HCT116 (cell line): ENCODE data around the gene NAP1L1. TPM values are rescaled to one million over a fixed set of nuclear protein-coding genes. Genes with fewer than 3 reads are reported as not detected.

Experiments used
- ATAC-seq: fragments of 200-7000 bp; cut with Tn5 transposase; 2 replicates; pipeline ENCODE4 v1.9.1; 2020; ENCODE audit warnings: mild to moderate bottlenecking, moderate library complexity
- BruUV-seq: library from RNA; stranded (reverse); fragments of 400-500 nt; replicated peaks from 2 replicates; lab custom pipeline; 2021; lab: Mats Ljungman, UMichigan
- CTCF ChIA-PET: fragments of 300-600 bp; sonication (Branson Sonifier 250); formaldehyde crosslinking; loops from one replicate; lab custom pipeline; 2021; ENCODE audit warnings: antibody characterized with exemption; lab: Charles Lee
- POLR2A ChIA-PET: fragments of 300-600, 350-600 bp; sonication (Branson Sonifier 250); formaldehyde crosslinking; loops from one replicate; lab custom pipeline; 2021; ENCODE audit warnings: antibody characterized with exemption; lab: Charles Lee
- RAD21 ChIA-PET, 2 experiments: fragments of 300-600 bp; sonication (Branson Sonifier 250); formaldehyde crosslinking; loops; one replicate each; lab custom pipeline; 2023; ENCODE audit warnings: low total read pairs in 2 of 2; ENCODE audit not compliant: uncharacterized antibody in 2 of 2, unreplicated experiment in 2 of 2, low non-redundant PET in 1 of 2; lab: Charles Lee
- DNase-seq: peaks from one replicate; pipeline ENCODE4 v3.0.0-alpha.2; 2010; ENCODE audit warnings: low read depth, low spot score
- H2AFZ ChIP-seq: fragments of 200-600 bp; shearing (Covaris generic), sonication (generic); 2 replicates; pipeline ENCODE4 v1.6.1; 2017; ENCODE audit warnings: low read depth, mixed run types, mixed read lengths, antibody characterized with exemption, low read length; ENCODE audit not compliant: poor library complexity, severe bottlenecking
- H3K27ac ChIP-seq: 2 replicates; pipeline ENCODE4 v1.5.1; 2012; ENCODE audit warnings: low read depth, low read length
- H3K27me3 ChIP-seq: fragments of 200-600 bp; sonication (generic); 2 replicates; pipeline ENCODE4 v1.6.1; 2016; ENCODE audit warnings: mixed run types, low read length, mixed read lengths; ENCODE audit not compliant: insufficient read depth
- H3K36me3 ChIP-seq, 2 experiments: fragments of 200-500 bp in 1 of 2; fragments of 200-600 bp in 1 of 2; sonication (Bioruptor generic) in 1 of 2; sonication (generic) in 1 of 2; 2 replicates each; pipeline versions ENCODE4 v1.5.1 to v1.6.1; 2014 to 2016; ENCODE audit warnings: low read length in 2 of 2, inconsistent platforms in 1 of 2, mixed read lengths in 1 of 2, mixed run types in 1 of 2; ENCODE audit not compliant: insufficient read depth in 2 of 2, control insufficient read depth in 1 of 2
- H3K4me1 ChIP-seq, 2 experiments: fragments of 200-600 bp in 1 of 2; sonication (generic) in 1 of 2; 2 replicates each; pipeline versions ENCODE4 v1.5.1 to v1.6.1; 2012 to 2017; ENCODE audit warnings: low read length in 2 of 2, inconsistent platforms in 1 of 2, mild to moderate bottlenecking in 1 of 2, mixed read lengths in 1 of 2, mixed run types in 1 of 2, moderate library complexity in 1 of 2; ENCODE audit not compliant: insufficient read depth in 2 of 2, control insufficient read depth in 1 of 2
- H3K4me2 ChIP-seq: fragments of 200-600 bp; sonication (generic); 2 replicates; pipeline ENCODE4 v1.6.1; 2017; ENCODE audit warnings: mixed run types, low read length, mixed read lengths
- H3K4me3 ChIP-seq, 2 experiments: fragments of 200-600 bp in 1 of 2; sonication (generic) in 1 of 2; replicated peaks in 1 of 2; 2 replicates each; pipeline ENCODE4 v1.5.1; 2011 to 2016; ENCODE audit warnings: low read length in 2 of 2, control low read depth in 1 of 2, low read depth in 1 of 2, mild to moderate bottlenecking in 1 of 2, mixed read lengths in 1 of 2, mixed run types in 1 of 2
- H3K79me2 ChIP-seq: fragments of 200-600 bp; sonication (generic); 2 replicates; pipeline ENCODE4 v1.6.1; 2017; ENCODE audit warnings: mild to moderate bottlenecking, mixed run types, low read length, moderate library complexity, mixed read lengths; ENCODE audit not compliant: insufficient read depth
- H3K9ac ChIP-seq: fragments of 200-600 bp; sonication (generic); 2 replicates; pipeline ENCODE4 v1.6.1; 2016; ENCODE audit warnings: low read length, mixed read lengths
- H3K9me2 ChIP-seq: fragments of 200-600 bp; sonication (generic), shearing (Covaris generic); 2 replicates; pipeline ENCODE4 v1.6.1; 2017; ENCODE audit warnings: mixed run types, mild to moderate bottlenecking, moderate library complexity; ENCODE audit not compliant: insufficient read depth
- H3K9me3 ChIP-seq, 2 experiments: fragments of 200-500 bp in 1 of 2; fragments of 200-600 bp in 1 of 2; sonication (Bioruptor generic) in 1 of 2; sonication (generic) in 1 of 2; 2 replicates each; pipeline ENCODE4 v1.6.1; 2014 to 2017; ENCODE audit warnings: low read length in 2 of 2, mixed read lengths in 2 of 2, inconsistent platforms in 1 of 2, low read depth in 1 of 2, mild to moderate bottlenecking in 1 of 2, mixed run types in 1 of 2, moderate library complexity in 1 of 2; ENCODE audit not compliant: control insufficient read depth in 1 of 2, insufficient read depth in 1 of 2
- H4K20me1 ChIP-seq: fragments of 200-600 bp; sonication (generic), shearing (Covaris generic); 2 replicates; pipeline ENCODE4 v1.6.1; 2017; ENCODE audit warnings: mixed run types, mild to moderate bottlenecking, moderate library complexity; ENCODE audit not compliant: insufficient read depth
- CBX3 ChIP-seq: IDR thresholded peaks from 2 replicates; pipeline ENCODE4 v1.6.1; 2012; ENCODE audit warnings: low read depth
- CEBPB ChIP-seq: IDR thresholded peaks from 2 replicates; pipeline ENCODE4 v1.6.1; 2012; ENCODE audit warnings: low read depth
- ELF1 ChIP-seq: IDR thresholded peaks from 2 replicates; pipeline ENCODE4 v1.6.1; 2012; ENCODE audit warnings: low read depth, borderline replicate concordance
- EZH2 ChIP-seq: fragments of 200-600 bp; sonication (generic); IDR thresholded peaks from 2 replicates; pipeline ENCODE4 v1.6.1; 2017; ENCODE audit warnings: antibody characterized with exemption, mixed run types
- JUND ChIP-seq: IDR thresholded peaks from 2 replicates; pipeline ENCODE4 v1.6.1; 2012
- POLR2AphosphoS5 ChIP-seq: IDR thresholded peaks from 2 replicates; pipeline ENCODE4 v1.6.1; 2011; ENCODE audit warnings: mild to moderate bottlenecking, low read depth, low read length, moderate library complexity
- TCF7L2 ChIP-seq: IDR thresholded peaks from 2 replicates; pipeline ENCODE4 v1.7.0; 2011; ENCODE audit warnings: borderline replicate concordance, inconsistent platforms; ENCODE audit not compliant: insufficient read depth, insufficient read length; ENCODE audit errors: extremely low read depth
- ZNF274 ChIP-seq: fragments of 200-500 bp; sonication (Bioruptor generic); IDR thresholded peaks from 2 replicates; pipeline ENCODE4 v1.6.1; 2014; ENCODE audit warnings: mild to moderate bottlenecking, low read depth, low read length, inconsistent platforms
- intact Hi-C: fragments of 100-400 bp; cut with micrococcal nuclease; formaldehyde crosslinking; loops from 2 replicates; pipeline ENCODE4 v1.10.0; 2022
- total RNA-seq: library from RNA; stranded (reverse); gene quantifications from one replicate; pipeline ENCODE4 v1.2.1, GENCODE V29; 2021; ENCODE audit not compliant: unreplicated experiment
- TF ChIP-seq, protein P1 (sequence below): IDR thresholded peaks from 2 replicates; pipeline ENCODE4 v1.6.1; 2012

NAP1L1 gene
- total RNA-seq, 1 experiment from 2014 or later: 531 TPM

DNA sequence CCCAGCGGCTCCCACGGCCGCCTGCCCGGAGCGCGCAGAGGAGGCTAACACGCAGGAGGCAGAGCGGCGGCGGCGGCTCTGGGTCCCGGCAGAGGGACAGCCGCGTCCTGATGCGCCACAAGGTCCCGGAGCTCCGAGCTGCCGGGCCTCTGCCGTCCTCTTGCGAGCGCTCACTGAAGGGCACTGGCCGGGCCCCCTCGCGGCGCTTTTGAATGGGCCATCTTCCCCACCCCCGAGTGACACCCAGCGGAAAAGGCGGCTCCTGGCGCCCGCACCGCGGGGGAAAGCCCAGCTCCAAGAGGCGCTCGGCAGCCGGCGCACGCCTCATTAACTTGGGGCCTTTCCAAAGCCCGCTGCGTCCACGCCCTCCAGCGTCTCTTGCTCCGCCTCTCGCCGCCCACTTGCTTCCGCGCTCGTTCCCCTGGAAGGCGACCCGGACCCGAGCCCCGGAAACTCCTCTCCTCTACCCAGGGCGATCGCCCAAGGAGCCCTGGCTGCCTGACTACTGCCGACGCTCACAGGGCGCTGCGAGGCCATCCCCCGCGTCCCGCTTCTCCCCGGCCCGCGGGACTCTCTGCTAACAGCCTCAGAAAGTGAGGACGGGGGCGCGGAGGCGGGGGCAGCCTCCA, 53.0 kb downstream of the NAP1L1 start, which contains the start of gene PHLDA1 (continued):
- TF ChIP-seq, protein P1, sequence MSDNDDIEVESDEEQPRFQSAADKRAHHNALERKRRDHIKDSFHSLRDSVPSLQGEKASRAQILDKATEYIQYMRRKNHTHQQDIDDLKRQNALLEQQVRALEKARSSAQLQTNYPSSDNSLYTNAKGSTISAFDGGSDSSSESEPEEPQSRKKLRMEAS: 0 out of 2 replicates have a peak, but pooled peaks have one; percentile 36
- TF ChIP-seq TCF7L2: peak; percentile 61
- no peak for TF ChIP-seq EZH2
- no peak; the same call in 1 of the 2 replicates for TF ChIP-seq ELF1

DNA sequence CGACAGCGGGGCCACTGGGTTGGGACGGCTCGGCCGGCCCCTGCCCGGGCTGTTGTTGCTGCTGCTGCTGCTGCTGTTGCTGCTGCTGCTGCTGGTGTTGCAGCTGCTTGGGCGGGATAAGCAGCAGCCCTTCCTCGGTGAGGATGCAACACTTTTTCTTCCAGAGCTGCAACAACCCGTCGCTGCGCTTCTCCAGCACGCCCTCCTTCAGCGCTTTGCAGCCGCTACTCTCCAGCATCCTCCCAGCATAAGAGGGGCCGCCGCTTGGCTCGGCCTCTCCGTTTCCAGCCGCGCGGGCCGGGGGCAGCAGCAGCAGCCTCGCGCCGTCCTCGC, 53.4 kb downstream of the NAP1L1 start:
- peaks cover 4 to 20% of the 10 kb centered on the region in 2 experiments; a peak in 3 of 4 replicates for H3K36me3 ChIP-seq
- H3K9me2 ChIP-seq: no peaks in the 10 kb centered on the region
- ATAC-seq: 0 out of 2 replicates have a peak, but pooled peaks have one; percentile 3
- peak overlapping the region; percentile 88 for H3K27ac ChIP-seq
- no TSS peak for BruUV-seq
- TF ChIP-seq CEBPB (0 out of 2 replicates have a peak, but pooled peaks have one; percentile 14), CBX3 (no peak), JUND (no peak), ZNF274 (no peak), POLR2AphosphoS5 (peak; percentile 68)
- no peaks in the 10 kb centered on the region for H4K20me1 ChIP-seq
- H3K4me1 ChIP-seq: peaks cover 23 to 64% of the 10 kb centered on the region in 2 experiments
- CTCF ChIA-PET: no interaction called here
- H3K4me2 ChIP-seq: peak overlapping the region; percentile 76
- peak overlapping the region; percentile 92 for H3K9ac ChIP-seq
- RAD21 ChIA-PET: no interaction called here
- POLR2A ChIA-PET: interaction anchor here (0.8 to 3.1 kb wide), 20 partner anchors 16 to 403 kb away, joined by 3 to 17 read pairs (median 4); no protein-coding TSS in a partner anchor
- H3K9me3 ChIP-seq: no peaks in the 10 kb centered on the region
- H3K4me3 ChIP-seq: peak overlapping the region; percentile 75
- intact Hi-C loops: loop anchor here (10.0 kb wide), 1 partner anchor 424 kb away; no protein-coding TSS in a partner anchor
- no peak overlapping the region for H2AFZ ChIP-seq
- H3K27me3 ChIP-seq: no peaks in the 10 kb centered on the region
- peaks cover 58% of the 10 kb centered on the region for H3K79me2 ChIP-seq
- no peak for DNase-seq
